HG03097 (cell line): ENCODE results near the gene PSENEN.

ENCODE experiments used
- ATAC-seq: cut with Tn5 transposase; IDR thresholded peaks from one replicate; pipeline ENCODE4 v1.9.1; 2021; ENCODE audit not compliant: unreplicated experiment, low FRiP score

Gene PSENEN

GRCh38 chr19:35745328-35746086 is at the start of gene PSENEN, which contains the start of gene U2AF1L4:
Gene PSENEN, plus strand, starts transcription at chr19:35745651. Its CDS starts 280 bp downstream, at chr19:35745931.
Gene U2AF1L4, minus strand, starts transcription at chr19:35745418. Its CDS starts 27 bp downstream, at chr19:35745391.
- peak; percentile 37 for ATAC-seq

GRCh38 chr19:35695895-35696422 is 49.5 kb upstream of the PSENEN start:
- ATAC-seq = no peak

GRCh38 chr19:35696835-35697234 is 48.6 kb upstream of the PSENEN start:
- ATAC-seq = no peak

- ATAC-seq = peak; percentile 93
These were observed 43.0 kb upstream of the PSENEN start for GRCh38 chr19:35702223-35703012.

GRCh38 chr19:35703343-35703742 is 42.1 kb upstream of the PSENEN start:
- ATAC-seq = no peak

- no peak for ATAC-seq
These were observed 41.2 kb upstream of the PSENEN start, which contains the start of gene ZBTB32 for GRCh38 chr19:35704218-35704617. Gene ZBTB32, plus strand, starts transcription at chr19:35704558. Its CDS starts 10,069 bp downstream, at chr19:35714627.

GRCh38 chr19:35708391-35708790 is 37.1 kb upstream of the PSENEN start:
- ATAC-seq = no peak

GRCh38 chr19:35710784-35711723 is 34.4 kb upstream of the PSENEN start:
- ATAC-seq = no peak

GRCh38 chr19:35712567-35713505 is 32.6 kb upstream of the PSENEN start:
- no peak for ATAC-seq

GRCh38 chr19:35713506-35713850 is 32.0 kb upstream of the PSENEN start:
- ATAC-seq = no peak

- no peak for ATAC-seq
These were observed 31.5 kb upstream of the PSENEN start for GRCh38 chr19:35713904-35714495.

- no peak for ATAC-seq
These were observed 30.7 kb upstream of the PSENEN start for GRCh38 chr19:35714601-35715354.

GRCh38 chr19:35715355-35715809 is 30.1 kb upstream of the PSENEN start:
- no peak for ATAC-seq

- no peak for ATAC-seq
These were observed 29.3 kb upstream of the PSENEN start for GRCh38 chr19:35715981-35716800.

GRCh38 chr19:35716801-35717664 is 28.4 kb upstream of the PSENEN start:
- peak; percentile 52 for ATAC-seq

GRCh38 chr19:35717665-35718344 is 27.6 kb upstream of the PSENEN start, which contains the start of gene KMT2B:
Gene KMT2B, plus strand, starts transcription at chr19:35718003. Its CDS starts 16 bp downstream, at chr19:35718019.
- peak; percentile 54 for ATAC-seq
